Mesothelial cell of epicardium (in vitro differentiated cells): ENCODE data around the gene ACVR2B. TPM values are rescaled to one million over a fixed set of nuclear protein-coding genes. Genes with fewer than 3 reads are reported as not detected.

Experiments used
- DNase-seq, 2 experiments: peaks; one replicate each; pipeline ENCODE4 v3.0.0; 2021; ENCODE audit warnings: low spot score in 2 of 2; ENCODE audit not compliant: unreplicated experiment in 2 of 2
- H3K27ac Mint-ChIP-seq: 2 replicates; pipeline ENCODE4 v1.8.0; 2021; ENCODE audit warnings: mixed read lengths
- H3K27me3 Mint-ChIP-seq: 2 replicates; pipeline ENCODE4 v1.8.0; 2021; ENCODE audit warnings: low read depth, mixed read lengths
- H3K36me3 Mint-ChIP-seq: 2 replicates; pipeline ENCODE4 v1.8.0; 2021; ENCODE audit warnings: mixed read lengths
- H3K4me1 Mint-ChIP-seq: 2 replicates; pipeline ENCODE4 v1.8.0; 2021; ENCODE audit warnings: mixed read lengths
- H3K4me3 Mint-ChIP-seq: 2 replicates; pipeline ENCODE4 v1.8.0; 2021; ENCODE audit warnings: mild to moderate bottlenecking, moderate library complexity, mixed read lengths
- H3K9me3 Mint-ChIP-seq: 2 replicates; pipeline ENCODE4 v1.8.0; 2021; ENCODE audit warnings: mixed read lengths
- total RNA-seq: library from RNA; stranded (reverse); gene quantifications from 3 replicates; pipeline ENCODE4 v1.2.1, GENCODE V29; 2021
- TF ChIP-seq, protein P1 (sequence below): fragments of 200-600 bp; sonication (generic); IDR thresholded peaks from one replicate; pipeline ENCODE4 v1.5.0; 2021; ENCODE audit warnings: antibody characterized with exemption; ENCODE audit not compliant: unreplicated experiment

ACVR2B gene
- total RNA-seq, 1 donor from 2014 or later, result 50.4 TPM

GRCh38 chr3:38458796-38459498, 5.3 kb downstream of the ACVR2B start:
- peaks cover 49% of the 10 kb centered on the region for H3K4me1 Mint-ChIP-seq
- TF ChIP-seq, protein P1, sequence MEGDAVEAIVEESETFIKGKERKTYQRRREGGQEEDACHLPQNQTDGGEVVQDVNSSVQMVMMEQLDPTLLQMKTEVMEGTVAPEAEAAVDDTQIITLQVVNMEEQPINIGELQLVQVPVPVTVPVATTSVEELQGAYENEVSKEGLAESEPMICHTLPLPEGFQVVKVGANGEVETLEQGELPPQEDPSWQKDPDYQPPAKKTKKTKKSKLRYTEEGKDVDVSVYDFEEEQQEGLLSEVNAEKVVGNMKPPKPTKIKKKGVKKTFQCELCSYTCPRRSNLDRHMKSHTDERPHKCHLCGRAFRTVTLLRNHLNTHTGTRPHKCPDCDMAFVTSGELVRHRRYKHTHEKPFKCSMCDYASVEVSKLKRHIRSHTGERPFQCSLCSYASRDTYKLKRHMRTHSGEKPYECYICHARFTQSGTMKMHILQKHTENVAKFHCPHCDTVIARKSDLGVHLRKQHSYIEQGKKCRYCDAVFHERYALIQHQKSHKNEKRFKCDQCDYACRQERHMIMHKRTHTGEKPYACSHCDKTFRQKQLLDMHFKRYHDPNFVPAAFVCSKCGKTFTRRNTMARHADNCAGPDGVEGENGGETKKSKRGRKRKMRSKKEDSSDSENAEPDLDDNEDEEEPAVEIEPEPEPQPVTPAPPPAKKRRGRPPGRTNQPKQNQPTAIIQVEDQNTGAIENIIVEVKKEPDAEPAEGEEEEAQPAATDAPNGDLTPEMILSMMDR, result no peak

GRCh38 chr3:38459499-38460048, 5.9 kb downstream of the ACVR2B start:
- Mint-ChIP-seq H3K9me3 (peaks cover 20% of the 10 kb centered on the region), H3K36me3 (peaks cover 15% of the 10 kb centered on the region), H3K4me1 (peaks cover 49% of the 10 kb centered on the region), H3K4me3 (no peak overlapping the region), H3K27ac (no peak overlapping the region), H3K27me3 (no peaks in the 10 kb centered on the region)
- DNase-seq, result no peak
- TF ChIP-seq, protein P1, result no peak

More at GRCh38 chr3:38458796-38459498, 5.3 kb downstream of the ACVR2B start:
- Mint-ChIP-seq H3K36me3 (peaks cover 9% of the 10 kb centered on the region), H3K27me3 (no peaks in the 10 kb centered on the region), H3K9me3 (peaks cover 14% of the 10 kb centered on the region), H3K4me3 (no peak overlapping the region), H3K27ac (no peak overlapping the region)
- DNase-seq, result no peak

GRCh38 chr3:38460377-38461270, 6.9 kb downstream of the ACVR2B start:
- Mint-ChIP-seq H3K27me3 (no peaks in the 10 kb centered on the region), H3K36me3 (peaks cover 19% of the 10 kb centered on the region), H3K27ac (peak overlapping the region; percentile 1), H3K9me3 (peaks cover 25% of the 10 kb centered on the region), H3K4me1 (peaks cover 46% of the 10 kb centered on the region), H3K4me3 (no peak overlapping the region)
- DNase-seq, result no peak
- TF ChIP-seq, protein P1, result no peak

DNA sequence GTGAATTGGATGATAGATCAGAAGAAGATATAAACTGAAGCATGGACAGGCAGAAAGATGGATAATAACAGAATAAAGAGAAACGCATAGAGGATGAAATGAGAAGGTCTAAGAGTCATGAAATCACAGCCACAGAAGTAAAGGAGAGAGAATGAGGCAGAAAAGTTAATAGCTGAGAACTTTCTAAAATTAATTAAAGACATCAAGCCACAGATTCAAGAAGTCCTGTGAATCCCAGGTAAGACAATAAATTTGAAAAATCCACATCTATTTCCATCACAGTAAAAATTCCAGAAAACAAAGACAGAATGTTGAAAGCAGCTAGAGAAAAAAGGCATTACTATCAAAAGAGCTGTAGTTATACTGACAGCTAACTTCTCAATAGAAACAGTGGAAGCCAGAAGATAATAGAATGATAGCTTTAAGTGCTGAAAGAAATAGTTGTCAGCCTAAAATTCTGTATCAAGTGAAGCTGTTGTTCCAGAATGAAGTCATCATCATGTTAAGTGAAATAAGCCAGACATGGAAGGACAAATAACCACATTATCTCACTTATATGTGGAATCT, 12.0 kb downstream of the ACVR2B start:
- Mint-ChIP-seq H3K27ac (no peak overlapping the region), H3K9me3 (peaks cover 61% of the 10 kb centered on the region), H3K36me3 (peaks cover 56% of the 10 kb centered on the region)

DNA sequence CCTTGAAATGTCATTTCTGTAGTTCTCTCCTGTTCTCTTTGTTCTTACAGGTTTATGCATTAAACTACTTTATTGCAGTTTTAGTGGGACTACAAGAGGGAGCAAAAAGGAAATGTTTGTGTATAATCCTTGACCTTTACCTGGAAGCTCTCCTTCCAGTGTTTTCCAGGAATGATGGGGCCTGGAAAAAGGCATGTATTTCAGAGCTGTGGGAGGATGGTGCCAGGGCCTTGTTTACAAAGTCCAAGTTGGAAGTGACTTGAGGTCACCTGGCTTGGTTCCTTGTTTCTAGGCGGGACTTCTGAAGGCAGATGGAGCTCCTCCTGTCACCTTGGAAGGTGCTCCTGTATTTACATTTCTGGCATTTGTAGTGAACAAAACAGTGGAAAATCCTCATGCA, 15.1 kb downstream of the ACVR2B start:
- H3K4me1 Mint-ChIP-seq, result peaks cover 10% of the 10 kb centered on the region
- TF ChIP-seq, protein P1, result no peak
- H3K27me3 Mint-ChIP-seq, result no peaks in the 10 kb centered on the region
- H3K4me3 Mint-ChIP-seq, result no peak overlapping the region
- H3K27ac Mint-ChIP-seq, result no peak overlapping the region
- H3K9me3 Mint-ChIP-seq, result peaks cover 51% of the 10 kb centered on the region
- peaks cover 49% of the 10 kb centered on the region for H3K36me3 Mint-ChIP-seq
- DNase-seq, result no peak

More for the DNA sequence above, 12.0 kb downstream of the ACVR2B start:
- H3K27me3 Mint-ChIP-seq, result no peaks in the 10 kb centered on the region
- no peak for DNase-seq
- no peak overlapping the region for H3K4me3 Mint-ChIP-seq
- TF ChIP-seq, protein P1, result no peak
- H3K4me1 Mint-ChIP-seq, result peaks cover 4% of the 10 kb centered on the region
